Esophagus squamous epithelium (tissue), 5 donors: ENCODE data around the gene PXDC1. TPM values are rescaled to one million over a fixed set of nuclear protein-coding genes. Genes with fewer than 3 reads are reported as not detected.
"Not testable (repeated sequence)": the region's sequence is repeated elsewhere in the genome, so short reads cannot be mapped to it uniquely, and the experiment has no call there.

Experiments
- DNase-seq: peaks from one replicate; lab custom pipeline; 2025; lab: John Stamatoyannopoulos, UW
- H3K27ac ChIP-seq, 4 donors: fragments of 200-600 bp; sonication (generic); one replicate each; pipeline ENCODE4 v1.5.1; 2016 to 2019; ENCODE audit warnings: mild to moderate bottlenecking in 1 of 4
- H3K27me3 ChIP-seq, 4 donors: fragments of 200-600 bp; sonication (generic); 1 replicate in 3 of 4; 2 replicates in 1 of 4; pipeline versions ENCODE4 v1.5.1 to v1.6.0; 2017 to 2021; ENCODE audit warnings: antibody characterized with exemption in 1 of 4
- H3K36me3 ChIP-seq, 3 donors: fragments of 200-600 bp; sonication (generic); one replicate each; pipeline ENCODE4 v1.5.1; 2016 to 2019
- H3K4me1 ChIP-seq, 3 donors: fragments of 200-600 bp; sonication (generic); one replicate each; pipeline ENCODE4 v1.5.1; 2017 to 2019
- H3K4me3 ChIP-seq, 4 donors: fragments of 200-600 bp; sonication (generic); 1 replicate in 3 of 4; 2 replicates in 1 of 4; pipeline ENCODE4 v1.5.1; 2016 to 2019; ENCODE audit warnings: mild to moderate bottlenecking in 2 of 4, moderate library complexity in 1 of 4
- H3K9me3 ChIP-seq, 3 donors: fragments of 200-600 bp; sonication (generic); one replicate each; pipeline ENCODE4 v1.5.1; 2016 to 2019
- CTCF ChIP-seq, 6 experiments: fragments of 450-650 bp in 4 of 6; fragments of 200-600 bp in 2 of 6; sonication (generic) in 2 of 6; IDR thresholded peaks; one replicate each; pipeline ENCODE4 v1.5.1; 2016 to 2019; ENCODE audit warnings: antibody characterized with exemption in 6 of 6, mild to moderate bottlenecking in 4 of 6, moderate library complexity in 4 of 6
- POLR2A ChIP-seq, 4 donors: fragments of 450-650 bp; IDR thresholded peaks; one replicate each; pipeline ENCODE4 v1.6.1; 2017; ENCODE audit warnings: antibody characterized with exemption in 4 of 4, mild to moderate bottlenecking in 4 of 4, moderate library complexity in 3 of 4
- WGBS, 2 donors: methylation state at CpG; one replicate each; pipeline ENCODE4 v1.1.5; 2018; 5-methylcytosine and 5-hydroxymethylcytosine counted together
- intact Hi-C: fragments of 100-400 bp; cut with DNase I; formaldehyde crosslinking; loops from one replicate; pipeline ENCODE4 v1.15.0; 2022
- total RNA-seq, 4 donors: library from RNA; depleted of rRNA; stranded (reverse); fragments of >200 nt; gene quantifications; one replicate each; pipeline ENCODE4 v1.1.0, GENCODE V29; 2016
- donor health status: DM: yes; HTN: yes; CAD: no.

PXDC1 gene
- total RNA-seq, 4 donors from 2014 or later = 12.1 to 58.0 (median 24.0) TPM

GRCh38 chr6:3770023-3770720 is 18.7 kb upstream of the PXDC1 start:
- Histone ChIP-seq H3K4me1 (peaks cover 0 to 31% (median 9%) of the 10 kb centered on the region in 3 donors), H3K27ac (no peak overlapping the region), H3K4me3 (no peak overlapping the region), H3K36me3 (no peaks in the 10 kb centered on the region), H3K27me3 (no peaks in the 10 kb centered on the region), H3K9me3 (no peaks in the 10 kb centered on the region)
- 63 to 74% methylated on average over 10 of the region's 10 CpGs for WGBS, 2 donors
- TF ChIP-seq CTCF (IDR thresholded peaks at IDR 0.05) (no peak), POLR2A (IDR thresholded peaks at IDR 0.05) (no peak)
- DNase-seq = no peak
- intact Hi-C loops = no loop called here

GRCh38 chr6:3769610-3770009 is 18.1 kb upstream of the PXDC1 start:
- H3K27ac ChIP-seq = no peak overlapping the region
- H3K27me3 ChIP-seq = no peaks in the 10 kb centered on the region
- no peaks in the 10 kb centered on the region for H3K9me3 ChIP-seq
- no peak overlapping the region for H3K4me3 ChIP-seq
- H3K4me1 ChIP-seq = peaks cover 0 to 31% (median 9%) of the 10 kb centered on the region in 3 donors
- H3K36me3 ChIP-seq = no peaks in the 10 kb centered on the region
- TF ChIP-seq CTCF (IDR thresholded peaks at IDR 0.05) = no peak
- DNase-seq = no peak
- intact Hi-C loops = no loop called here
- 67 to 76% methylated on average over 4 to 6 of the region's 6 CpGs for WGBS, 2 donors

- Histone ChIP-seq H3K27me3 (no peaks in the 10 kb centered on the region), H3K4me3 (no peak overlapping the region), H3K36me3 (no peaks in the 10 kb centered on the region), H3K4me1 (peaks cover 0 to 24% (median 2%) of the 10 kb centered on the region in 3 donors), H3K9me3 (no peaks in the 10 kb centered on the region), H3K27ac (no peak overlapping the region)
- 85% methylated on average over 2 of the region's 2 CpGs for WGBS, 2 donors
- intact Hi-C loops = no loop called here
- TF ChIP-seq CTCF (IDR thresholded peaks at IDR 0.05) (no peak), POLR2A (IDR thresholded peaks at IDR 0.05) (no peak)
- DNase-seq = no peak
Observed at GRCh38 chr6:3768502-3768901, 17.0 kb upstream of the PXDC1 start.

GRCh38 chr6:3767483-3767882 is 16.0 kb upstream of the PXDC1 start:
- H3K9me3 ChIP-seq, H3K27ac ChIP-seq, DNase-seq, H3K27me3 ChIP-seq, intact Hi-C loops, H3K4me3 ChIP-seq, H3K36me3 ChIP-seq: not testable (repeated sequence)
- whole genome bisulfite sequencing, 2 donors = 84 to 86% methylated on average over 6 of the region's 6 CpGs
- peaks cover 0 to 21% (median 0%) of the 10 kb centered on the region in 3 donors for H3K4me1 ChIP-seq

GRCh38 chr6:3766214-3766613 is 14.7 kb upstream of the PXDC1 start:
- H3K27me3 ChIP-seq = no peaks in the 10 kb centered on the region

More at GRCh38 chr6:3766214-3766613, 14.7 kb upstream of the PXDC1 start:
- DNase-seq = no peak
- TF ChIP-seq POLR2A (IDR thresholded peaks at IDR 0.05) (no peak), CTCF (IDR thresholded peaks at IDR 0.05) (no peak)
- intact Hi-C loops = no loop called here
- H3K4me3 ChIP-seq = no peak overlapping the region
- no peaks in the 10 kb centered on the region for H3K36me3 ChIP-seq
- peaks cover 0 to 21% (median 0%) of the 10 kb centered on the region in 3 donors for H3K4me1 ChIP-seq
- WGBS, 2 donors = 30 to 31% methylated on average over 8 to 9 of the region's 9 CpGs
- peak overlapping the region in 2 of 4 donors; percentile 8 to 56 for H3K27ac ChIP-seq
- no peaks in the 10 kb centered on the region for H3K9me3 ChIP-seq
